ENCODE data around the gene EHMT2.
"Not testable (repeated sequence)": the region's sequence is repeated elsewhere in the genome, so short reads cannot be mapped to it uniquely, and the experiment has no call there.

The EHMT2 gene

GRCh38 chr6:31870385-31870921 is 27.0 kb downstream of the EHMT2 start:
- Mint-ChIP-seq H3K27ac (ENCODE audit: low read depth) (no peak overlapping the region), H3K4me1 (no peaks in the 10 kb centered on the region), H3K27me3 (no peaks in the 10 kb centered on the region), H3K36me3 (ENCODE audit: insufficient read depth) (peaks cover 1% of the 10 kb centered on the region), H3K9me3 (no peaks in the 10 kb centered on the region), H3K4me3 (no peak overlapping the region)
- DNase-seq (ENCODE audit: low spot score in 2 of 2) (no peak), ATAC-seq (replicated peaks; ENCODE audit: extremely low read depth, poor library complexity, severe bottlenecking) (no peak)

- Mint-ChIP-seq H3K27ac (ENCODE audit: low read depth) (no peak overlapping the region), H3K4me3 (no peak overlapping the region), H3K36me3 (ENCODE audit: insufficient read depth) (peaks cover 2% of the 10 kb centered on the region), H3K9me3 (no peaks in the 10 kb centered on the region), H3K27me3 (no peaks in the 10 kb centered on the region), H3K4me1 (no peaks in the 10 kb centered on the region)
- DNase-seq (ENCODE audit: low spot score in 2 of 2) (no peak), ATAC-seq (replicated peaks; ENCODE audit: extremely low read depth, poor library complexity, severe bottlenecking) (no peak)
Observed at GRCh38 chr6:31869343-31869742, 28.2 kb downstream of the EHMT2 start.

- not testable (repeated sequence) for H3K27ac Mint-ChIP-seq (ENCODE audit: low read depth); H3K9me3 Mint-ChIP-seq; ATAC-seq (replicated peaks; ENCODE audit: extremely low read depth, poor library complexity, severe bottlenecking); DNase-seq (ENCODE audit: low spot score in 2 of 2); H3K27me3 Mint-ChIP-seq; H3K36me3 Mint-ChIP-seq (ENCODE audit: insufficient read depth); H3K4me3 Mint-ChIP-seq; H3K4me1 Mint-ChIP-seq
Observed at GRCh38 chr6:31868658-31868971, 28.9 kb downstream of the EHMT2 start.

- no peaks in the 10 kb centered on the region for H3K27me3 Mint-ChIP-seq
- no peak overlapping the region for H3K27ac Mint-ChIP-seq (ENCODE audit: low read depth)
- H3K4me3 Mint-ChIP-seq = no peak overlapping the region
- H3K9me3 Mint-ChIP-seq = no peaks in the 10 kb centered on the region
- H3K36me3 Mint-ChIP-seq (ENCODE audit: insufficient read depth) = peaks cover 23% of the 10 kb centered on the region
- ATAC-seq (replicated peaks; ENCODE audit: extremely low read depth, poor library complexity, severe bottlenecking) (no peak), DNase-seq (ENCODE audit: low spot score in 2 of 2) (no peak)
- peaks cover 26% of the 10 kb centered on the region for H3K4me1 Mint-ChIP-seq
Observed at GRCh38 chr6:31865205-31866118, 32.0 kb downstream of the EHMT2 start.

DNA sequence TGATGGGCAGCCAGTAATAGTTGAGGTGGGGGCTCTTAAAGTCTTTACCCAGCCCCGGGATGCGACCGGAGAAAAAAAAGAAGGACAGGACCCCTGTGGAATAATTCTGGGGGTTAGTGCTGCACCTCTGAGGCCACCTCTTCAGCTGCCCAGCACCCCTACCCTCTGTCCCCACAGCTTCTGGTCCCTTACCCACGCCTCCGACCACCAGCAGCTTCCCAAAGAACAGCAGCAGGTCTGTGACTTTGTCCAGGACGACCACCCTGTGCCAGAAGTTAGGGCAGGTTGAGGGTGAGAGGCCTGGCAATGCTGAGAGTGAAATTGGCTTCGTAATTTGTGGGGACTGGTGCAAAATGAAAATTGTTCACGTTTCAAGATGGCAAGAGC is 32.7 kb downstream of the EHMT2 start:
- ATAC-seq (replicated peaks; ENCODE audit: extremely low read depth, poor library complexity, severe bottlenecking) (no peak), DNase-seq (ENCODE audit: low spot score in 2 of 2) (no peak)
- H3K4me3 Mint-ChIP-seq = no peak overlapping the region
- H3K27ac Mint-ChIP-seq (ENCODE audit: low read depth) = no peak overlapping the region
- H3K4me1 Mint-ChIP-seq = peaks cover 26% of the 10 kb centered on the region
- H3K27me3 Mint-ChIP-seq = no peaks in the 10 kb centered on the region
- H3K36me3 Mint-ChIP-seq (ENCODE audit: insufficient read depth) = peaks cover 25% of the 10 kb centered on the region
- H3K9me3 Mint-ChIP-seq = no peaks in the 10 kb centered on the region

DNA sequence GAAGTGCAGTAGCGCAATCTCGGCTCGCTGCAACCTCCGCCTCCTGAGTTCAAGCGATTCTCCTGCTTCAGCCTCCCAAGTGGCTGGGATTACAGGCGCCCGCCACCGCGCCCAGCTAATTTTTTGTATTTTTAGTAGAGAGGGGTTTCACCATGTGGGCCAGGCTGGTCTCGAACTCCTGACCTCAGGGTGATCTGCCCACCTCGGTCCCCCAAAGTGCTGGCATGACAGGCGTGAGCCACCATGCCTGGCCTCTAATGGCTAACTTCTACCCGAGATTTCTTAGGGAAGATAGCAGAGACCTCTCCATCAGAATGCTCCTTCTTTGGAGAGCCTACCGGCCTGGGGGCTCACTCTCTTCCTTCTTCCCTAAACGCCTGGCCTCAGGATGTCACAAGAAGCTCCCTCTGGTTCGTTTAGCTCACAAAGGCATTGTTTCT is 33.4 kb downstream of the EHMT2 start:
- not testable (repeated sequence) for ATAC-seq (replicated peaks; ENCODE audit: extremely low read depth, poor library complexity, severe bottlenecking); H3K9me3 Mint-ChIP-seq; DNase-seq (ENCODE audit: low spot score in 2 of 2); H3K27me3 Mint-ChIP-seq
- peaks cover 28% of the 10 kb centered on the region for H3K36me3 Mint-ChIP-seq (ENCODE audit: insufficient read depth)
- H3K4me3 Mint-ChIP-seq = peak overlapping the region; percentile 81
- peak overlapping the region; percentile 94 for H3K27ac Mint-ChIP-seq (ENCODE audit: low read depth)
- H3K4me1 Mint-ChIP-seq = peaks cover 26% of the 10 kb centered on the region

- ATAC-seq (replicated peaks; ENCODE audit: extremely low read depth, poor library complexity, severe bottlenecking) (peak; percentile 97), DNase-seq (ENCODE audit: low spot score in 2 of 2) (peak; percentile 92 to 99)
- Mint-ChIP-seq H3K27me3 (no peaks in the 10 kb centered on the region), H3K4me3 (peak within 1 kb of the TSS; percentile 81), H3K9me3 (no peaks in the 10 kb centered on the region), H3K36me3 (ENCODE audit: insufficient read depth) (peaks cover 36% of the 10 kb centered on the region), H3K27ac (ENCODE audit: low read depth) (peak within 1 kb of the TSS; percentile 94), H3K4me1 (peaks cover 26% of the 10 kb centered on the region)
Observed at GRCh38 chr6:31862344-31863235, 34.9 kb downstream of the EHMT2 start, which contains the start of gene NEU1. NEU1 (minus strand) TSS chr6:31862821; CDS start chr6:31862776, 45 bp downstream.

- Mint-ChIP-seq H3K27me3 (no peaks in the 10 kb centered on the region), H3K36me3 (ENCODE audit: insufficient read depth) (peaks cover 37% of the 10 kb centered on the region), H3K27ac (ENCODE audit: low read depth) (peak overlapping the region; percentile 94), H3K9me3 (no peaks in the 10 kb centered on the region), H3K4me3 (peak overlapping the region; percentile 81), H3K4me1 (peaks cover 26% of the 10 kb centered on the region)
- DNase-seq (ENCODE audit: low spot score in 2 of 2) (no peak), ATAC-seq (replicated peaks; ENCODE audit: extremely low read depth, poor library complexity, severe bottlenecking) (no peak)
Observed at GRCh38 chr6:31861919-31862343, 35.6 kb downstream of the EHMT2 start.

DNA sequence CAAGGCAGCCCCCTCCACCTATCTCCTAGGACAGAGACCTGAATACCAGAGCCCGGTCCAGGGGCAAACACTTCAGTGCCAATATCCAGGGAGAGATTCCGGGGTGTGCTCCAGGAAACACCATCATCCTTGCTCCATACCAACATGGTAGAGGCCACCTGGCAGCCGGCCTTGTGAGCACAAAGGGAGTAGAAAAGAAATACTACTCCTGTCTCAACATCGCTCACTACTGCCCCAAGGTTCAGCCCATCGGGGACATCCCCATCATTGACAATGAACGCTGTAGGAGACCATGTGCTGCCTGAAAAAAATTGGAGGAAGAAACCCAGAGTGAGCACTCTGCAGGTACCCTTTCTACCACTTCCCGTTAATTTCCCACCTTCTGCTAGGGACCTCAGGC is 36.3 kb downstream of the EHMT2 start:
- H3K4me1 Mint-ChIP-seq = peaks cover 26% of the 10 kb centered on the region
- no peaks in the 10 kb centered on the region for H3K9me3 Mint-ChIP-seq
- no peak for ATAC-seq (replicated peaks; ENCODE audit: extremely low read depth, poor library complexity, severe bottlenecking)
- H3K27me3 Mint-ChIP-seq = no peaks in the 10 kb centered on the region
- H3K27ac Mint-ChIP-seq (ENCODE audit: low read depth) = no peak overlapping the region
- H3K36me3 Mint-ChIP-seq (ENCODE audit: insufficient read depth) = peaks cover 40% of the 10 kb centered on the region
- no peak overlapping the region for H3K4me3 Mint-ChIP-seq
- no peak for DNase-seq (ENCODE audit: low spot score in 2 of 2)

- H3K4me1 Mint-ChIP-seq = peaks cover 26% of the 10 kb centered on the region
- peaks cover 40% of the 10 kb centered on the region for H3K36me3 Mint-ChIP-seq (ENCODE audit: insufficient read depth)
- no peak overlapping the region for H3K4me3 Mint-ChIP-seq
- ATAC-seq (replicated peaks; ENCODE audit: extremely low read depth, poor library complexity, severe bottlenecking) = no peak
- no peak for DNase-seq (ENCODE audit: low spot score in 2 of 2)
- no peak overlapping the region for H3K27ac Mint-ChIP-seq (ENCODE audit: low read depth)
- no peaks in the 10 kb centered on the region for H3K27me3 Mint-ChIP-seq
- H3K9me3 Mint-ChIP-seq = no peaks in the 10 kb centered on the region
Observed at GRCh38 chr6:31860349-31860748, 37.1 kb downstream of the EHMT2 start.

DNA sequence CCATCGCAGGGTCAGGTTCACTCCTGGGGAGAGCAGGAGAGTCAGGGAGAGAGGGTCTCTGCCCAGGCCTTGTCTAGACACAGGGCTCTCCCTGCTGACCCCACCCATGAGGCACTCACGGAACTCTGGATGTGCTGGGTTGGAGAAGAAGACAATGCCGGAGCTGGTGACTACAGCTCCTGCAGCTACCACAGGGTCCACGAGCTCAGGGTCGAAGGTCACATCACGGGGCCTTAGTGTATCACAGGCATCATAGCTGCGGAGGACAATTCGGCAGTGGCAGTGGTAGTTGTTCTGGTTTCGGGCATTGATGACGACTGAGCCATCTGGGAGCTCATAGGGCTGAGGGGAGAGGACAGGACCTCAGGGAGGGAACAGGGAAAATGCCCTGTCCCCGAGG is 37.6 kb downstream of the EHMT2 start:
- H3K4me3 Mint-ChIP-seq = no peak overlapping the region
- no peaks in the 10 kb centered on the region for H3K27me3 Mint-ChIP-seq
- peaks cover 26% of the 10 kb centered on the region for H3K4me1 Mint-ChIP-seq
- peaks cover 39% of the 10 kb centered on the region for H3K36me3 Mint-ChIP-seq (ENCODE audit: insufficient read depth)
- ATAC-seq (replicated peaks; ENCODE audit: extremely low read depth, poor library complexity, severe bottlenecking) (no peak), DNase-seq (ENCODE audit: low spot score in 2 of 2) (no peak)
- no peaks in the 10 kb centered on the region for H3K9me3 Mint-ChIP-seq
- no peak overlapping the region for H3K27ac Mint-ChIP-seq (ENCODE audit: low read depth)

DNA sequence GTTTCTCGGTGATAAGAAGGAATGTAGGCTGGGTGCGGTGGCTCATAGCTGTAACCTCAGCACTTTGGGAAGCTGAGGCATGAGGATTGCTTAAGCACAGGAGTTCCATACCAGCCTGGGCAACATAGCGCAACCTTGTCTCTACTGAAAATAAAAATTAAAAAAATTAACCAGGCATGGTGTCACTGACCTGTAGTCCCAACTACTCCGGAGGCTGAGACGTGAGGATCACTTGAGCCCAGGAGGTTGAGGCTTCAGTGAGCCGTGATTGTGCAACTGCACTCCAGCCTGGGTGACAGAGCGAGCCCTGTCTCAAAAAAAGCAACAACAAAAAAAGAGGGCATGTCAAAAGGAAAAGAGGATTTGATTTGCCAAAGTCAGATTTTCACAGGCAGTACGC is 38.8 kb downstream of the EHMT2 start:
- no peak for ATAC-seq (replicated peaks; ENCODE audit: extremely low read depth, poor library complexity, severe bottlenecking)
- H3K4me3 Mint-ChIP-seq = no peak overlapping the region
- no peak overlapping the region for H3K27ac Mint-ChIP-seq (ENCODE audit: low read depth)
- no peak for DNase-seq (ENCODE audit: low spot score in 2 of 2)
- H3K36me3 Mint-ChIP-seq (ENCODE audit: insufficient read depth) = peaks cover 37% of the 10 kb centered on the region
- H3K4me1 Mint-ChIP-seq = peaks cover 24% of the 10 kb centered on the region
- H3K9me3 Mint-ChIP-seq = no peaks in the 10 kb centered on the region
- H3K27me3 Mint-ChIP-seq = no peaks in the 10 kb centered on the region
